ENCODE results near the gene TIGD2.

GRCh38 chr4:89099034-89099433, 12.3 kb upstream of the TIGD2 start:
- TF ChIP-seq CTCF (IDR thresholded peaks at IDR 0.05; ENCODE audit: insufficient read depth, low read length) (no peak), GABPA (IDR thresholded peaks at IDR 0.05; ENCODE audit: low read depth) (no peak), REST (IDR thresholded peaks at IDR 0.05; ENCODE audit: insufficient replicate concordance, low read depth) (no peak), POLR2AphosphoS5 (IDR thresholded peaks at IDR 0.05; ENCODE audit: low read depth) (no peak), SPI1 (IDR thresholded peaks at IDR 0.05; ENCODE audit: borderline replicate concordance, low read depth) (no peak)

Data from HL-60 (cell line).